AG09319 (cell line): Measurements from ENCODE around the gene GRIA3.

Source experiments
- DNase-seq: peaks from one replicate; pipeline ENCODE4 v3.0.0-alpha.2; 2010; ENCODE audit warnings: low read depth; ENCODE audit errors: extremely low read depth
- TF ChIP-seq, protein P1 (sequence below): IDR thresholded peaks from 2 replicates; pipeline ENCODE4 v1.5.1; 2011; ENCODE audit warnings: low read depth, mild to moderate bottlenecking, inconsistent platforms, low read length, moderate library complexity

The GRIA3 gene

DNA sequence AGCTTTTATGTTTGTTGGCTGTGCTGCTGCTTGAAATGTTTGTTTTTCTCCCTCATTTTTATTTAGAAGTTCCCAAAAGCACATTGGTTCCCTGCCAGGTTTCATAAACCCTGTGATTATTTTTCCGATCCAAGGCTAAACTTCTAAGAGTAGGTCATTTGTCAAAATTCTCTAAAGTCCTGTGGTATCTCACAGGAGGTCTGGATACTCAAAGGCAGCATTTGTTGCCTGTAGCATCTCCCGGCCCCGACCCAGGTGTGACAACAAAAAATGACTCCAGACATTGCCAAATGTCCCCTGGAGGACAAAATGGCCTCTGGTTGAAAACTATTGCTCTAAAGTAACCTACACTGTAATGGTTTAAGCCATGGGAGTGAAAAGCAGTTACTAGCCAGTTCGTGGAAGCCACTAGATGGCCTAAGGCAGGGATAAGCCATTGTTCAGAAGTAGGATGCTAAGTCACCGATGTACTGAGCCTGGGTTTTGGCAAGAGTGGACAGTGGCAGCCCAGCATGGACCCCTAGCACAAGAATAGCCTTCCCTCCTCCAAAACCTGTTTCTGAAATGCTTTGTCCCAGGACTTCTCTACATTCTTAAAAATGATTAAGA lies 292.6 kb downstream of the GRIA3 start:
- DNase-seq = no peak
- TF ChIP-seq, protein P1, sequence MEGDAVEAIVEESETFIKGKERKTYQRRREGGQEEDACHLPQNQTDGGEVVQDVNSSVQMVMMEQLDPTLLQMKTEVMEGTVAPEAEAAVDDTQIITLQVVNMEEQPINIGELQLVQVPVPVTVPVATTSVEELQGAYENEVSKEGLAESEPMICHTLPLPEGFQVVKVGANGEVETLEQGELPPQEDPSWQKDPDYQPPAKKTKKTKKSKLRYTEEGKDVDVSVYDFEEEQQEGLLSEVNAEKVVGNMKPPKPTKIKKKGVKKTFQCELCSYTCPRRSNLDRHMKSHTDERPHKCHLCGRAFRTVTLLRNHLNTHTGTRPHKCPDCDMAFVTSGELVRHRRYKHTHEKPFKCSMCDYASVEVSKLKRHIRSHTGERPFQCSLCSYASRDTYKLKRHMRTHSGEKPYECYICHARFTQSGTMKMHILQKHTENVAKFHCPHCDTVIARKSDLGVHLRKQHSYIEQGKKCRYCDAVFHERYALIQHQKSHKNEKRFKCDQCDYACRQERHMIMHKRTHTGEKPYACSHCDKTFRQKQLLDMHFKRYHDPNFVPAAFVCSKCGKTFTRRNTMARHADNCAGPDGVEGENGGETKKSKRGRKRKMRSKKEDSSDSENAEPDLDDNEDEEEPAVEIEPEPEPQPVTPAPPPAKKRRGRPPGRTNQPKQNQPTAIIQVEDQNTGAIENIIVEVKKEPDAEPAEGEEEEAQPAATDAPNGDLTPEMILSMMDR = no peak

DNA sequence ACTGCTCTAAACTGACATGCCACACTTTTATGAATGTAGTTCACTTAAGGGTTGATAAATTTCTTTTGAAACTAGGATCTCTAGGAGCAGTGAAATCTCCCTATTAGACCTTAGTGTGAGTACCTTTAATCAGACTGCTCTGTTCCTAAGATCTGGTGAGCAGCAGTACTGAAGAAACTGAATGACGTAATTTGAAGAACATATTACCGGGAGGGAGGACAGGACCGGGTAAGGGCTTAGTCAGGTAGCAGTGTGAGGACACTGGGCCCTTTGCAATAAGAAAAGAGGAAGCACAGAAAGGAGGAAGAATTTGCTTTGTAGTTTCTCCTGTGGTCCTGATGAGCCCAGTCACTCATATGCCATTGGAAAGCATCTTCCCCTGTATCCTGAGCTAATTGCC lies 293.6 kb downstream of the GRIA3 start:
- no peak for DNase-seq
- TF ChIP-seq, protein P1 = no peak

DNA sequence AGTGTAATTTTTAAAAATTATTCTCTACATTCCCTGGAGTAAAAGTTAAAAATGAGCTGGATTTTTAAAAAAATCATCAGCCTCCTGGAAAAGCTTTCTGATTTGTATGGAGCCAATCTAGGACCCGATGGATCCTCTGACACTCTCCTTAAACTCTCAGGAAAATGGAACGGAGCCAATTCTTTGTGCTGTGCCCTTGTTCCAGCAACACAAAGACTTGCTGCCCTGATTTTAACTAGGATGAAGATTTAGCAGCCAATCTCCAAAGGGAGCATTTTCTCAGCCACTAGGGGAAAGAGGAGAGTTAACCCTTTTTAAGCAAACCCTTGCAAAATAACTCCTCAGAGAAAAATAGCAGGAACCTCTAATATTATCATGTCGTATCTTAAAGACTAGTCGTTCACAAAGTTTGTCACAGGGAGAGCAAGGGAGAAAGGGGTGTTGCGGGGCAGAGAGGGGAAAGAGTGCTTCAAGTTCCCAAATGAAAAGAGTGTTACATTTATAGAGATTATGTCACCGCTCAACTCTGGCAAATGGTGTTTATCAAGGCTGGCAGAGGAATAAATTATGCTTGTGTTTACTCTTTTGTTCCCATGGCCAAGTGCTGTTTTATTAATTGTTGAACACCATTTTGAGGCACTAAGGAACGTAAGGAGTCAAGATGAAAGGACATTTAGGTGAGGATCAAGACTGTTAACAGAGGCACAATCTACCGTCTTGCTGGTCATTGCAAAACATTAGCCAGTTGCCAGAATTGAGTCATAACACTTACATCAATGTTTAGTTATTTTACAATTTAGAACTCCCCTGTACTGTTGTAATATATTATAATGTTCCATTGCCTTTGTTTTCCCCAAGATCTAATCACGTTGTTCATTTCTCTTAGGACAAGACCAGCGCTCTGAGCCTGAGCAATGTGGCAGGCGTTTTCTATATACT lies 298.1 kb downstream of the GRIA3 start:
- peak; percentile 4 for DNase-seq
- TF ChIP-seq, protein P1 = no peak

DNA sequence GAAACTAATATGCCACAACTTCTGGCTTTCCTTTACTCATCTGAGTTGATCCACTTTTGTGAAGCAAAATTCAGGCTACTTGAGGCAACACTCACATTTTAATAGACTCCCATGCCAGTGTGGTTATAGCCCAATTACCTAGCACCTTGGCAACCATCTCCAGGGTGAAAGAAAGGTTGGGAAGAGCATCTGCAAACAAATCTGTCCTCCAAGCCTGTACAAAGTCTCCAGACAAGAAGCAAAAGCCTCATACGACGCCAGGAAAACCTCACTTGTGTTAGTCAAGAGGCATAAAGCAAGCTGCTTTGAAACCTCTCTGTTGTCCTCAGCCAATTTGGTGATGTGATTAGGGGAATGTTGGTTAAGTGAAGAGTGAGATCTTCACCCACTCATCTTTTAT lies 302.2 kb downstream of the GRIA3 start:
- DNase-seq = no peak
- TF ChIP-seq, protein P1 = no peak

- no peak for DNase-seq
- TF ChIP-seq, protein P1 = no peak
Observed at GRCh38 chrX:123487236-123487635, 303.2 kb downstream of the GRIA3 start.

GRCh38 chrX:123487669-123488068 lies 303.6 kb downstream of the GRIA3 start:
- no peak for DNase-seq
- TF ChIP-seq, protein P1 = no peak

DNA sequence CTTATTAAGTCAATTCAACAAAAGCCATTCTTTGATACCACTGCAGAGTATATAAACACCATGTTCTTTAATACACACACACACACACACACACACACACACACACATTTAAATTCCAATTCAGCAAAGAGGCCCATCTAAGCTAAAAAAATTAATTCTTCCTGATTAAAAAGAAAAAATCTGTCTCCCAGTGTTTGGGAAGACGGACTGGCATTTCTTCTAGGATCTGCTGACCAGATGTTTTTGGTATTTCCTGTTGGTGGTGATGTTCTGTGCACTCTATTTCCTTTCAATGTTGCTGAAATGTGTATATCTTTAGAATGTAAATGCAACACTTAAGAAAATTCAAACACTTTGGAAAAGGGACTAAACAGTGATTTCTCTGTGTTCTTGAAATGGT lies 304.9 kb downstream of the GRIA3 start:
- no peak for DNase-seq
- TF ChIP-seq, protein P1 = no peak
